MM.1S (cell line): Measurements from ENCODE around the gene SCP2.

Experiments
- DNase-seq: peaks from one replicate; pipeline ENCODE4 v3.0.0-alpha.2; 2015
- H2AFZ ChIP-seq: fragments of 300-600 bp; sonication (generic); 2 replicates; pipeline ENCODE4 v1.6.0; 2016; ENCODE audit warnings: antibody characterized with exemption, low read length
- H3F3A ChIP-seq: fragments of 300-600 bp; sonication (generic); 2 replicates; pipeline ENCODE4 v1.6.1; 2016; ENCODE audit warnings: mild to moderate bottlenecking, antibody characterized with exemption, low read length, moderate library complexity, mixed read lengths; ENCODE audit not compliant: insufficient read depth
- H3K27ac ChIP-seq: fragments of 300-600 bp; sonication (generic); 2 replicates; pipeline ENCODE4 v1.5.1; 2016; ENCODE audit warnings: mild to moderate bottlenecking, low read length
- H3K27me3 ChIP-seq: fragments of 300-600 bp; sonication (generic); replicated peaks from 2 replicates; pipeline ENCODE4 v1.6.0; 2016; ENCODE audit warnings: low read length; ENCODE audit not compliant: insufficient read depth
- H3K36me3 ChIP-seq: fragments of 300-600 bp; sonication (generic); replicated peaks from 2 replicates; pipeline ENCODE4 v1.6.1; 2016; ENCODE audit warnings: mild to moderate bottlenecking, low read length, mixed read lengths; ENCODE audit not compliant: insufficient read depth
- H3K4me1 ChIP-seq: fragments of 300-600 bp; sonication (generic); 2 replicates; pipeline ENCODE4 v1.6.1; 2016; ENCODE audit warnings: low read length, mixed read lengths
- H3K4me2 ChIP-seq: fragments of 300-600 bp; sonication (generic); 2 replicates; pipeline ENCODE4 v1.6.0; 2016; ENCODE audit warnings: low read depth, low read length
- H3K4me3 ChIP-seq: fragments of 300-600 bp; sonication (generic); 2 replicates; pipeline ENCODE4 v1.5.1; 2016; ENCODE audit warnings: low read length, mixed read lengths
- H3K79me2 ChIP-seq: fragments of 300-600 bp; sonication (generic); 2 replicates; pipeline ENCODE4 v1.6.1; 2016; ENCODE audit warnings: mixed run types, low read length, mixed read lengths
- H3K9ac ChIP-seq: fragments of 300-600 bp; sonication (generic); 2 replicates; pipeline ENCODE4 v1.6.1; 2016; ENCODE audit warnings: low read length, mixed read lengths
- H3K9me2 ChIP-seq: fragments of 300-600 bp; sonication (generic); replicated peaks from 2 replicates; pipeline ENCODE4 v1.6.1; 2016; ENCODE audit warnings: mild to moderate bottlenecking, low read length, mixed read lengths; ENCODE audit not compliant: insufficient read depth
- H3K9me3 ChIP-seq: fragments of 300-600 bp; sonication (generic); replicated peaks from 2 replicates; pipeline ENCODE4 v1.6.1; 2016; ENCODE audit warnings: mild to moderate bottlenecking, low read length, mixed read lengths; ENCODE audit not compliant: insufficient read depth
- H4K20me1 ChIP-seq: fragments of 300-600 bp; sonication (generic); 2 replicates; pipeline ENCODE4 v1.6.1; 2016; ENCODE audit warnings: mild to moderate bottlenecking, low read length, moderate library complexity, mixed read lengths; ENCODE audit not compliant: insufficient read depth
- CTCF ChIP-seq: fragments of 300-600 bp; sonication (generic); IDR thresholded peaks from 2 replicates; pipeline ENCODE4 v1.5.1; 2016; ENCODE audit warnings: antibody characterized with exemption, low read length, mixed read lengths
- EZH2 ChIP-seq: fragments of 300-600 bp; sonication (generic); optimal IDR thresholded peaks from 2 replicates; pipeline ENCODE3; 2017; ENCODE audit warnings: low read depth, mild to moderate bottlenecking, antibody characterized with exemption, low read length, mixed read lengths
- EZH2phosphoT487 ChIP-seq: fragments of 300-600 bp; sonication (generic); IDR thresholded peaks from 2 replicates; pipeline ENCODE4 v1.6.1; 2018; ENCODE audit warnings: antibody characterized with exemption, low read length

The SCP2 gene

GRCh38 chr1:53070621-53071020 is 143.5 kb downstream of the SCP2 start:
- Histone ChIP-seq H3K4me2 (no peak overlapping the region), H3K27me3 (no peaks in the 10 kb centered on the region), H3K4me3 (no peak overlapping the region), H3K4me1 (no peaks in the 10 kb centered on the region), H3F3A (no peaks in the 10 kb centered on the region), H3K79me2 (no peaks in the 10 kb centered on the region), H3K9ac (no peak overlapping the region), H3K9me3 (no peaks in the 10 kb centered on the region), H4K20me1 (no peaks in the 10 kb centered on the region), H2AFZ (no peak overlapping the region), H3K36me3 (no peaks in the 10 kb centered on the region), H3K9me2 (no peaks in the 10 kb centered on the region), H3K27ac (no peak overlapping the region)
- TF ChIP-seq EZH2phosphoT487 (no peak), EZH2 (no peak), CTCF (no peak)
- DNase-seq: no peak

GRCh38 chr1:53071167-53071865 is 144.2 kb downstream of the SCP2 start:
- no peaks in the 10 kb centered on the region for H3F3A ChIP-seq
- H3K4me1 ChIP-seq: no peaks in the 10 kb centered on the region
- H3K9ac ChIP-seq: no peak overlapping the region
- H3K79me2 ChIP-seq: no peaks in the 10 kb centered on the region
- H2AFZ ChIP-seq: no peak overlapping the region
- no peak for DNase-seq
- H3K27me3 ChIP-seq: no peaks in the 10 kb centered on the region
- TF ChIP-seq CTCF (no peak), EZH2phosphoT487 (no peak)
- H3K9me3 ChIP-seq: no peaks in the 10 kb centered on the region
- H3K36me3 ChIP-seq: no peaks in the 10 kb centered on the region
- no peak overlapping the region for H3K4me2 ChIP-seq
- H3K4me3 ChIP-seq: no peak overlapping the region
- H3K27ac ChIP-seq: no peak overlapping the region
- H3K9me2 ChIP-seq: no peaks in the 10 kb centered on the region
- H4K20me1 ChIP-seq: no peaks in the 10 kb centered on the region

GRCh38 chr1:53071915-53072314 is 144.8 kb downstream of the SCP2 start:
- Histone ChIP-seq H3K9ac (no peak overlapping the region), H3K79me2 (no peaks in the 10 kb centered on the region), H2AFZ (no peak overlapping the region), H3K9me2 (no peaks in the 10 kb centered on the region), H3K27me3 (no peaks in the 10 kb centered on the region), H3K27ac (no peak overlapping the region), H3K4me3 (no peak overlapping the region), H3K9me3 (no peaks in the 10 kb centered on the region), H3K4me1 (no peaks in the 10 kb centered on the region), H4K20me1 (no peaks in the 10 kb centered on the region), H3K36me3 (no peaks in the 10 kb centered on the region), H3F3A (no peaks in the 10 kb centered on the region), H3K4me2 (no peak overlapping the region)
- no peak for DNase-seq
- TF ChIP-seq EZH2: no peak
- no peak for TF ChIP-seq CTCF
- TF ChIP-seq EZH2phosphoT487: no peak
